Skin epidermis (tissue), 12 donors: ENCODE measurements around the gene SAPCD2.
A peak's percentile ranks its signal among the peaks of the same experiment; 100 is the strongest.
"Not testable (repeated sequence)": the region's sequence is repeated elsewhere in the genome, so short reads cannot be mapped to it uniquely, and the experiment has no call there.

ENCODE experiments used
- H3K27ac ChIP-seq, 21 experiments: fragments of 200-600 bp; sonication (generic) in 11 of 21; one replicate each; pipeline ENCODE4 v1.5.0; 2020; ENCODE audit warnings: mild to moderate bottlenecking in 3 of 21, inconsistent platforms in 2 of 21, moderate library complexity in 2 of 21
- H3K4me3 ChIP-seq, 7 experiments: fragments of 200-600 bp; sonication (generic) in 2 of 7; one replicate each; pipeline ENCODE4 v1.5.0; 2020; ENCODE audit warnings: inconsistent platforms in 2 of 7, mild to moderate bottlenecking in 2 of 7, moderate library complexity in 1 of 7

The SAPCD2 gene

GRCh38 chr9:137070201-137070905, at the start of gene SAPCD2:
TSS of gene SAPCD2 (minus strand) at chr9:137070557. CDS start at chr9:137070460, 97 bp downstream.
- peak within 1 kb of the TSS; percentile 32 to 52 (median 48) for H3K4me3 ChIP-seq
- peak within 1 kb of the TSS in 16 of 21 experiments; percentile 2 to 77 (median 60) for H3K27ac ChIP-seq

- H3K4me3 ChIP-seq, result not testable (repeated sequence)
Observed at GRCh38 chr9:137118092-137118603, 47.8 kb upstream of the SAPCD2 start.

GRCh38 chr9:137117269-137117731, 46.9 kb upstream of the SAPCD2 start:
- Histone ChIP-seq H3K27ac (no peak overlapping the region), H3K4me3 (no peak overlapping the region)

More at GRCh38 chr9:137118092-137118603, 47.8 kb upstream of the SAPCD2 start:
- not testable (repeated sequence) for H3K27ac ChIP-seq

GRCh38 chr9:137116728-137117127, 46.4 kb upstream of the SAPCD2 start:
- H3K4me3 ChIP-seq, result no peak overlapping the region
- no peak overlapping the region for H3K27ac ChIP-seq

GRCh38 chr9:137116027-137116507, 45.7 kb upstream of the SAPCD2 start:
- Histone ChIP-seq H3K4me3 (no peak overlapping the region), H3K27ac (no peak overlapping the region)

GRCh38 chr9:137115394-137116026, 45.2 kb upstream of the SAPCD2 start:
- Histone ChIP-seq H3K27ac (peak overlapping the region in 1 of 21 experiments; percentile 85), H3K4me3 (peak overlapping the region in 2 of 7 experiments; percentile 69 to 74)

GRCh38 chr9:137114613-137115393, 44.4 kb upstream of the SAPCD2 start, which contains the start of gene DPP7:
TSS of gene DPP7 (minus strand) at chr9:137114733. CDS start at chr9:137114713, 20 bp downstream.
- peak within 1 kb of the TSS; percentile 60 to 91 (median 74) for H3K4me3 ChIP-seq
- H3K27ac ChIP-seq, result peak within 1 kb of the TSS in 20 of 21 experiments; percentile 9 to 85 (median 72)

- Histone ChIP-seq H3K27ac (peak overlapping the region in 20 of 21 experiments; percentile 9 to 85 (median 72)), H3K4me3 (peak overlapping the region; percentile 60 to 91 (median 74))
Observed at GRCh38 chr9:137114220-137114612, 43.9 kb upstream of the SAPCD2 start.

GRCh38 chr9:137113385-137114159, 43.2 kb upstream of the SAPCD2 start:
- peak overlapping the region in 5 of 7 experiments; percentile 2 to 78 (median 70) for H3K4me3 ChIP-seq
- peak overlapping the region in 1 of 21 experiments; percentile 60 for H3K27ac ChIP-seq

GRCh38 chr9:137112564-137113384, 42.4 kb upstream of the SAPCD2 start:
- H3K27ac ChIP-seq, result no peak overlapping the region
- H3K4me3 ChIP-seq, result no peak overlapping the region

- Histone ChIP-seq H3K27ac (no peak overlapping the region), H3K4me3 (no peak overlapping the region)
Observed at GRCh38 chr9:137111788-137112563, 41.6 kb upstream of the SAPCD2 start.

GRCh38 chr9:137110911-137111787, 40.8 kb upstream of the SAPCD2 start:
- H3K27ac ChIP-seq, result no peak overlapping the region
- no peak overlapping the region for H3K4me3 ChIP-seq

GRCh38 chr9:137110147-137110910, 40.0 kb upstream of the SAPCD2 start:
- H3K27ac ChIP-seq, result no peak overlapping the region

GRCh38 chr9:137109250-137110146, 39.1 kb upstream of the SAPCD2 start:
- H3K27ac ChIP-seq, result no peak overlapping the region
- no peak overlapping the region for H3K4me3 ChIP-seq

More at GRCh38 chr9:137110147-137110910, 40.0 kb upstream of the SAPCD2 start:
- no peak overlapping the region for H3K4me3 ChIP-seq
